HL-60/S4 treated with retinoic acid at 250 ng/mL for 4 days and 3 days (cell line): ENCODE measurements around the gene LENG8.
"Not testable (repeated sequence)": the region's sequence is repeated elsewhere in the genome, so short reads cannot be mapped to it uniquely, and the experiment has no call there.

Source experiments
- in situ Hi-C: fragments of 300-500 bp; cut with MboI; formaldehyde crosslinking; loops from 2 replicates; pipeline ENCODE4 v1.7.0; 2022; ENCODE audit warnings: low sequenced_read_pairs

Gene LENG8

DNA sequence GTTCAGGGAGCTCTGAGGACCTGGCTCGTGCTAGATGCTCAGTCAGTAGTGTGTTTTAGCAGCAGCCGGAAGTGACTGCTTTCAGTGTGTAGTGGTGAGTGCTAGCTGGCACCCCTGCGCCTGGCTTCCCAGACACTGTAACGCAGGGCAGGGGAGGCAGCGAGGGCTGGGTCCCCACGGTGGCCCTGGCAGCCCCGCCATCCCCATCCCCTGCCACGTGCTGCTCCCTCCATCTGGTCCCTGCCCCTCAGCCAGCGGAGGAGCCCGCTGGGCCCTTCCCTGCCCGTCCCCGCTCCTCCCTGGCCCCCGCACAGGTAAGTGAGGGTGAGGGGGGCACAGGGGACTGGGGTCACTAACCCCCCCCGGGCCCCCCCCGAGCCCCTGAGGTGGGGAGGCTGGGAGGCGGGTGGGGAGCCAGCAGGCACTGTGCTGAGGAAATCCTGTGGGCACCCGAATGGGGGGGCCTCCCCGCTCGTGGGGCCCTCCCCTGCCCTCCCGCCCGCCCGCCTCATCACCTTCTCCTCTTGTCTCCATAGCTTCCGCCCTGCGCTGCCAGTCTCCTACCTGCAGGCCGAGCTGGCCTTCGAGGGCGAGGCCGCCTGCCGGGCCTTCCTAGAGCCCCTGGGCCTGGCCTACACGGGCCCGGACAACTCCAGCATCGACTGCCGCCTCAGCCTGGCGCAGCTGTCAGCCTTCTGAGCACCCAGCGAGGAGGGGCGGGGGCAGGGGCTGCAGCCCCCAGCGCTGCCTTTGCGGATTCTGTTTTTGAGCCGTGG lies 11.4 kb downstream of the LENG8 start:
- in situ Hi-C loops: no loop called here

- in situ Hi-C loops: no loop called here
Measured at GRCh38 chr19:54461210-54461609, 12.2 kb downstream of the LENG8 start.

DNA sequence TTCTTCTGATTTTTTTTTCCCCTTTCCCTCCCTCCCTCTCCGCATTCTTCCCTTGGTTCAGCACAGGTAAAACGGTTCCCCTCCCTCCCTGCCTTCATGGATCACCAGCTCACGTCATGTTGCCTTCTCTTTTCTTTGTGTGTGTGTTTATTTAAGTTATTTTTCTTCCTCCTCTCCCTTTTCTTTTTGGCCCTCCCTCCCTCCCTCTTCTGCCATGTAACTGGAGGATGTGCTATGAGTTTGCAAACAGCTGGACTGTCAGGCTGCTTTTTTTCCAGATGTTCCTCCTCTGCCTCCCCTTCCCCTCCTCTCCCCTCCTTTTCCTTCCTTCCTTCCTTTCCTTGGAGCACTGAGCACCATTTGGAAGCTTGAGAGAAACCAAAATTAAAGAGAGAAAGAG lies 12.6 kb downstream of the LENG8 start:
- in situ Hi-C loops: no loop called here

GRCh38 chr19:54462047-54462654 lies 13.2 kb downstream of the LENG8 start:
- in situ Hi-C loops: no loop called here

DNA sequence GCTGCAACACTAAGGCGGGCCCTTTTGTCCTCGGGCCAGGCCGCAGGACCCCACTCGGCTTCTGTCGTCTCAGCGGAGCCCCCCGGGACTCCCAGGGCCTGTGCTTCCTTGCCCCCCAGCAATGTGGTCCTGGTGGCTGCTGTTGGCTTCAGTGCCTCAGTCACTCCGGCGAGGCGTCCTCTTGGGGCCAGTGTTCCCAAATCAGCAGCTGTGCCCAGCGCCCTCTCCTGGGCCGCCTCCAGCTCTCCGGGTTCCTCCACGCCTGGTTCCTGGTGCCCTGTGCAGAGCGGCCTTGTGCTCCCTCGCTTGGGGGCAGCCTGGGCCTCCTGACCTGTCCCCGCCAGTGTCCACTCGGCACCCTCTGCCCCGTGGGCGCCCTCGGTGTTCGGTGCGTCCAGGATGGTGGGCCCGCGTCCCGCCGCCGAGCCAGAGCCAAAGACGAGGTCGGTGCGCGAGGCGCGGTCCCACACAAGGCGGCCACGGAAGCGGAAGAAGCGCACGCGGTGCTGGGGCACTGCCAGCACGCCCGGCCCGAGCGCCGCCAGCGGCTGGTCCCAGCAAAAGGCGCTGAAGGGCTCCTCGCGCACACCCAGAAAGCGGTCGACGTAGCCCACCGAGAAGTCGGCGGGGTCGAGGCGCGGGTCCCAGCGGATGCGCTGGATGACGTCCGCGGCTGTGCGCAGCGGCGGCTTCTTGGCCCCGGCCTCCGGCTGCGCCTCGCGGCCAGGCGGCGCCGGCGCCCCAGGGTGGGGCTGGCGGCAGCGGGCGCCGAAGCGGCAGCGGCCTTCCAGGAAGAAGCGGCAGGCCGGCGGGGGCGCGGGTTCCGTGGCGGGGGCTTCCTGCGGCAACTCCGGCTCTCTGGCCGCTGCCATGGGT lies 13.9 kb downstream of the LENG8 start:
- in situ Hi-C loops: no loop called here

DNA sequence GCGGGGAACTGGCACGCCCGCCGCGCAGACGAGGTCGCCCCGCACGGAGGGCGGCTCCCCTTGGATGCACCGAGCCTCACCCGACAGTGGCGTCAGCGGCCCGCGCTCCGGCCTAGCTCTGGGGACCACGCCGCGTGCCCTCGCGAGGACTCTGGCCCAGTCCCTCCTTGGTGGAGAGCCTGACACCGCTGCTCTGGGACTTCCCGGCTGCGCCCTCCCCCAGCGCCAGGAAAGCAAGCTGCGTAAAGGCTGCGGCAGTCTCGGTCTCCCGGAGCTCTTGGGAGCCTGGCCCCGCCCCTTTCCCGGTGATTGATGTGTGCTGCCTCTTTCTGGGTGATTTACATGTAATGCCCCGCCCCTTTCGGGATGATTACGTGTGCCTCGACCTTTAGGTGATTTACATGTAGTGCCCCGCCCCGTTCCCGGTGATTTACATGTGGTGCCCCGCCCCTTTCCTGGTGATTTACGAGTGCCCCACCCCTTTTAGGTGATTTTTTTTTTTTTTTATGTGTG lies 14.6 kb downstream of the LENG8 start, which contains the start of gene LENG9:
LENG9 (minus strand) TSS at position 248 of the 513 bp plus-strand sequence. CDS start 252 bp downstream, outside the sequence.
- in situ Hi-C loops: no loop called here

GRCh38 chr19:54464044-54464629 lies 15.1 kb downstream of the LENG8 start:
- in situ Hi-C loops: no loop called here

DNA sequence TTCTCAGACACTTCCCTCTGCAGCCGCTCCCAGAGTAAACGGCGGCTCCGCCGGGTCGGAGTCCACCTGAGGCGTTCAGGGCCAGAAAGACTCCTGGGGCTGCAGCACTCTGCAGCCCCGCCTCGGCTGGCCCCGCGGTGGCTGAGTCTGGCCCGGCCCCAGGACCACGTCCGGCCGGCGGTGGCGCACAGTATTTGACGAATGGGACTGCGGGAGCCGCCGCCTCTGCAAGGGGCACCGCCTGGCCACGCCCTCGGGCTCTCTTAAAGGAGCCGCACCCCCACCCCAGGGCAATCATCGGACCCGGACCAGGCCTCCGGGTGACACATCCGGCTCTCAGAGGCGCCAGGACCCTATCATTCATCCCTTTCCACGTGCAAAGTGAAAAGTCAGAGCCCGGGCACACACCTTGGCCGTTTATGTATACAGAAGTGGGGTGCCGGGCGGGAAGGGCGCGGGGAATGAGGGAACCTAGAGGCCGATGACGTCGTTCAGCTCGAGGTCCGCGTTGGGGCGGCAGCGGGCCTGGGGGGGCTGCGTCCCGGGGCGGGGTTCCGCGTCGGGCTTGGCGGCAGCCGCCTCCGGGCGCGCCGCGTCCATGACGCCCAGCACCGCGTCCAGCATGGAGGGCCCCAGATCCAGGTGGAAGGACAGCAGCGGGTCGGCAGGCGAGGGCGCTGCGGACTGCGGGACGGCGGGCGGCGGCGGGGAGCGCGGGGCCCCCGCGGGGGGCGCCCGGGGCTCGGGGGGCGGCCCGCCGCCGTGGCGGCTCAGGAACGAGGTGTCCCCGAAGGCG lies 15.8 kb downstream of the LENG8 start:
- in situ Hi-C loops: no loop called here

- in situ Hi-C loops: no loop called here
Measured at GRCh38 chr19:54465426-54466109, 16.6 kb downstream of the LENG8 start.

- in situ Hi-C loops: not testable (repeated sequence)
Measured at GRCh38 chr19:54466110-54466480, 17.1 kb downstream of the LENG8 start.

GRCh38 chr19:54469496-54469934 lies 20.5 kb downstream of the LENG8 start:
- in situ Hi-C loops: no loop called here

- in situ Hi-C loops: no loop called here
Measured at GRCh38 chr19:54470276-54470887, 21.4 kb downstream of the LENG8 start.

- in situ Hi-C loops: no loop called here
Measured at GRCh38 chr19:54470991-54471782, 22.2 kb downstream of the LENG8 start.

DNA sequence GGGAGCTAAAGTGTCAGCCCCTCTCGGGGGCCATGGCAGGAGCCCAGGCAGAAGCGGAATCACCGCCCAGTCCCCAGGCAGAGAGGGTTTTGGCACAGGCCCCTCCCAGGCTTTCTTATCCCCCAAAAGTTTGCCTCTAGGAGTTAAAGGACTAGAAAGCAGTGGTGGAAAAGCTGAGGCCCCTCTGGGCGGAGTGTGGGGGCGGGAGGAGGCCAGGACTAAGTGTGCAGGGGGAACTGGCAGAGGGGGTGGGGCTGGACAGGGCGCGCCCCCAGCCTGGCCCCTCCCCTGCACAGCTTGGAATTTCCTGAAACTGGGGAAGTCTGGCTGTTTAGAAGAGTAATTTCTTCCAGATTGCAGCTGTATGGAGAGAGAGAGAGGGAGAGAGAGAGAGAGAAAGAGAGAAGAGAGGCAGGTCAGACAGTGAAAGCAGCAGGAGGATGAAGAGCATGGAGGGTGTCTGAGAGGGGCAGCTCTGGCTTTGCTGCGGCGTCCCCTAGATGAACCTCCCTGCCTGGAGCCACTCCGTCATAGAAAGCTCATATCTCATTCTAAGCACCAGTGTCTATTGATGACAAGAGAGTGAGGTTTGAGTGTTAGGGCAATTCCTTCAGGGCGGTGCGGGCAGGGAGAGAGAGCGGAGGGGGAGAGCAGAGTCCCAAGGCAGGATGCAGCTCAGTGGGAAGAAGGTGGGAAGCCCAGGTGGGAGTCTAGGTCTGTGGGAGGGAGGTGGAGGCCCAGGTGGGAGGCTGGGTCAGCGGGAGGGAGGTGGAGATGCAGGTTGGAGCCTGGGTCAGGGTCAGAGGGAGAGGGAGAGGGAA lies 24.3 kb downstream of the LENG8 start, which contains the start of gene CDC42EP5:
CDC42EP5 (minus strand) TSS at position 226 of the 821 bp plus-strand sequence. CDS start 7,749 bp downstream, outside the sequence.
- in situ Hi-C loops: no loop called here

DNA sequence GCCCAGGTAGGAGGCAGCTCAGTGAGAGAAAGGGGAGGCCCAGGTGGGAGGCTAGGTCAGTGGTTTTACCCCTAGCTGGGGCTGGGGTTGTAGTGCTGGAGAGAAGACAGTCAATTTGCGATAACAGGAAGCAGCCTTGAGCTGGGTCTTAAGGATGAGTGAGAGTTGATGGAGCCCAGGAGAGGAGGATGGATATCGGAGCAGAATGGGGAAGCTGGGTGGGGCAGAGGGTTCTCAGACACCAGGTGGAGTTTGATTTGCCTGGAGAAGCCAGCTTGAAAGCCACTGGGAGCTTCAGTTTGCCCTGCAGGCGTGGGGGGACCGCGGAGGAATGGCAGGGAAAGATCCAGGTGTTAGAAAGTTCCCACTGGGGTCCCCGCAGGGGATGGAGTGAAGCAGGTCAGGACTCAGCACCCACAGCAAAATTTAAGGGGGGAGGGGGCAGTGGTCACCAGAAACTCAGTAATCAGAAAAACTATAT lies 24.9 kb downstream of the LENG8 start:
- in situ Hi-C loops: no loop called here

DNA sequence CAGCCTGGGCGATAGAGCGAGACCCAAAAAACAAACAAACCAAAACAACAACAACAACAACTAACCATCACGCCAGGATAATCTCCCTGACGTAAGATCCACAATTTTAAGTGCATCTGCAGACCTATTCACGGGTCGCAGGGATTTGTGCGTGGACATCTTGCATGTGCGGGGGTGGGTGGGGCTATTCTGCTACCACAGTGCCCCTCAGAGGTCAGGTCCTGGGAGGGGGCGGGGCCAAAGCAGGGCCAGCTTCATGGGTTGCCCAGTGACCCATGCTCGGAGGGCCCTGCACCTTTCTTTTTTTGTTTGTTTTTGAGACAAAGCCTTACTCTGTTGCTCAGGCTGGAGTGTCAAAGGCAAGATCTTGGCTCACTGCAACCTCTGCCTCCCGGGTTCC lies 26.7 kb downstream of the LENG8 start:
- in situ Hi-C loops: no loop called here

DNA sequence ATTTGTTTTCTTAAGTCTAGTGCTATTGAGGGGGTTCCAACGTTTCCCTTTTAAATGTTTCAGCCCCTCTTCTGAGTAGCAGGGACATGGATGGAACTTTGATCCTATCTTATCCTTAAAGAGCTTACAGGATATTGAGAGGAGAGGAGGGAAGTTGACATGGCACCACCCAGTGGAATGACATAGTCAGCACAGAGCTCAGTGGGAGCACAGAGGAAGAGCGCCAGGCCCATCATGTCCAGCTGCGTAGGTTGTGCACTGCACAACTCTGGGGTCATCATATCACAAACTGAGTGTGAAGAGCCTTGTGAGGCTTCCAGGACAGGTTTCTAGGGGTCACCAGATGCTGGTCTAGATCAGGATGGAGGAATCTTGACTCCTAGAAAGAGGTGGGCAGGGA lies 28.7 kb downstream of the LENG8 start:
- in situ Hi-C loops: no loop called here
